Lower leg skin (tissue), 3 donors: ENCODE data around the gene CCDC27.

Source experiments
- POLR2A ChIP-seq, 2 donors: fragments of 450-650 bp; IDR thresholded peaks; one replicate each; pipeline ENCODE4 v1.6.1; 2016 to 2017; ENCODE audit warnings: antibody characterized with exemption in 2 of 2, mild to moderate bottlenecking in 1 of 2, moderate library complexity in 1 of 2
- TF ChIP-seq, protein P1 (sequence below), 3 donors: fragments of 450-650 bp; IDR thresholded peaks; one replicate each; pipeline ENCODE4 v1.5.1; 2016; ENCODE audit warnings: antibody characterized with exemption in 3 of 3, mild to moderate bottlenecking in 3 of 3, moderate library complexity in 2 of 3

DNA sequence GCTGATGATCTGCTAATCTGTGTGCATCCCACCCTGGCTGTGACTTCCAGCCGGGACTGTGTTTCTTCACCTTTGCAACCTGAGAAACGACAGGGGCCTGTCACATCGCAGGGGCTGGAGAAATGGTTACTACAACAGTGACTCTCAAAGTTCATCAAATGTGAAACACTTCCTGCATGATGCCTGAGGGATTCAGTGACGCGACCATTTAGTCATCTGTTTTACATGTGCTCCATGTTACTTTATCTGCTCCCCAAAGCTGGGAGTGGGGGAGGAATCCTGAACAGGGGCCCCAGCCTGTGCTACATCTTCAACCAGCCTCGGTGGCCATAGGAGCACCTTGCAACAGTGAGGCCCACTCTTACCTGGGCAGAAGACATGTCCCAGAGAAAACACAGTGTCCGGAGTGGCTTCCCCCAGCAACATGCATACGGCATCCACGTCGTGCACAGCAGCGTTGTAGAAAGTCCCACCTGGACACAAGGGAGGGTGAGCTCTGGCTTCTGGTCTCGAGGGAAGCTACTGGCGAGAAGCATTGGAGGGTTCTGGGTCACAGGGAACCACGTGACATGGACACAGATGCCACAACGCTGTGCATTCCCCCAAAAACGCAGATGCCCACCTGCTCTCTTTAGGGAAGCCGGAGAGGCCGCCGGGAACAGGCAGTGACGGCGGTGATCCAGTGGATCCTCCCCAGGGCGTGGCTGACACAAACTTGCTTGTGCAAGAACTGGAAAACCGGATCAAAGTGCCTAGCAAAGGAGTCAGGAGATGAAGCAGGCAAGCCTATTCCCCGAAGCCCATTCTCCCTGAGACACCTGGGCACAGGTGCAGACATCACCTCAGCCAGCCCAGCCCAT is 9.6 kb upstream of the CCDC27 start:
- TF ChIP-seq, protein P1, sequence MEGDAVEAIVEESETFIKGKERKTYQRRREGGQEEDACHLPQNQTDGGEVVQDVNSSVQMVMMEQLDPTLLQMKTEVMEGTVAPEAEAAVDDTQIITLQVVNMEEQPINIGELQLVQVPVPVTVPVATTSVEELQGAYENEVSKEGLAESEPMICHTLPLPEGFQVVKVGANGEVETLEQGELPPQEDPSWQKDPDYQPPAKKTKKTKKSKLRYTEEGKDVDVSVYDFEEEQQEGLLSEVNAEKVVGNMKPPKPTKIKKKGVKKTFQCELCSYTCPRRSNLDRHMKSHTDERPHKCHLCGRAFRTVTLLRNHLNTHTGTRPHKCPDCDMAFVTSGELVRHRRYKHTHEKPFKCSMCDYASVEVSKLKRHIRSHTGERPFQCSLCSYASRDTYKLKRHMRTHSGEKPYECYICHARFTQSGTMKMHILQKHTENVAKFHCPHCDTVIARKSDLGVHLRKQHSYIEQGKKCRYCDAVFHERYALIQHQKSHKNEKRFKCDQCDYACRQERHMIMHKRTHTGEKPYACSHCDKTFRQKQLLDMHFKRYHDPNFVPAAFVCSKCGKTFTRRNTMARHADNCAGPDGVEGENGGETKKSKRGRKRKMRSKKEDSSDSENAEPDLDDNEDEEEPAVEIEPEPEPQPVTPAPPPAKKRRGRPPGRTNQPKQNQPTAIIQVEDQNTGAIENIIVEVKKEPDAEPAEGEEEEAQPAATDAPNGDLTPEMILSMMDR (IDR thresholded peaks at IDR 0.05) = no peak
- no peak for TF ChIP-seq POLR2A (IDR thresholded peaks at IDR 0.05)
